Measurements from ENCODE around the gene GPHN.

GPHN gene

GRCh38 chr14:66635435-66635834, 127.5 kb downstream of the GPHN start:
- TF ChIP-seq FOXP2 (optimal IDR thresholded peaks at IDR 0.05; ENCODE audit: borderline replicate concordance, extremely low read depth, extremely low read length, insufficient read depth) (no peak), REST (IDR thresholded peaks at IDR 0.05; ENCODE audit: insufficient read depth in 1 of 2, low read depth in 2 of 2, low read length in 2 of 2) (no peak), TAF1 (IDR thresholded peaks at IDR 0.05; ENCODE audit: borderline replicate concordance, insufficient read depth, low read length) (no peak)

- TF ChIP-seq FOXP2 (optimal IDR thresholded peaks at IDR 0.05; ENCODE audit: borderline replicate concordance, extremely low read depth, extremely low read length, insufficient read depth) (no peak), SIN3A (IDR thresholded peaks at IDR 0.05; ENCODE audit: borderline replicate concordance, insufficient read depth, low read length) (no peak), POLR2AphosphoS5 (IDR thresholded peaks at IDR 0.05; ENCODE audit: low read depth, low read length) (no peak), REST (IDR thresholded peaks at IDR 0.05; ENCODE audit: insufficient read depth in 1 of 2, low read depth in 2 of 2, low read length in 2 of 2) (no peak), TAF1 (IDR thresholded peaks at IDR 0.05; ENCODE audit: borderline replicate concordance, insufficient read depth, low read length) (no peak)
These were observed 128.3 kb downstream of the GPHN start for GRCh38 chr14:66636240-66636639.

- TF ChIP-seq REST (IDR thresholded peaks at IDR 0.05; ENCODE audit: insufficient read depth in 1 of 2, low read depth in 2 of 2, low read length in 2 of 2): no peak
- TF ChIP-seq POLR2AphosphoS5 (IDR thresholded peaks at IDR 0.05; ENCODE audit: low read depth, low read length): no peak
- TF ChIP-seq SIN3A (IDR thresholded peaks at IDR 0.05; ENCODE audit: borderline replicate concordance, insufficient read depth, low read length): no peak
- no peak for TF ChIP-seq TAF1 (IDR thresholded peaks at IDR 0.05; ENCODE audit: borderline replicate concordance, insufficient read depth, low read length)
- TF ChIP-seq FOXP2 (optimal IDR thresholded peaks at IDR 0.05; ENCODE audit: borderline replicate concordance, extremely low read depth, extremely low read length, insufficient read depth): no peak
These were observed 130.7 kb downstream of the GPHN start for GRCh38 chr14:66638689-66639088.

- TF ChIP-seq SIN3A (IDR thresholded peaks at IDR 0.05; ENCODE audit: borderline replicate concordance, insufficient read depth, low read length): no peak
- TF ChIP-seq POLR2AphosphoS5 (IDR thresholded peaks at IDR 0.05; ENCODE audit: low read depth, low read length): no peak
- no peak for TF ChIP-seq TAF1 (IDR thresholded peaks at IDR 0.05; ENCODE audit: borderline replicate concordance, insufficient read depth, low read length)
- no peak for TF ChIP-seq REST (IDR thresholded peaks at IDR 0.05; ENCODE audit: insufficient read depth in 1 of 2, low read depth in 2 of 2, low read length in 2 of 2)
- no peak for TF ChIP-seq FOXP2 (optimal IDR thresholded peaks at IDR 0.05; ENCODE audit: borderline replicate concordance, extremely low read depth, extremely low read length, insufficient read depth)
These were observed 134.1 kb downstream of the GPHN start for GRCh38 chr14:66641861-66642635.

All from PFSK-1 (cell line).